GM23338 (cell line): ENCODE measurements around the gene R3HDM2. TPM values are rescaled to one million over a fixed set of nuclear protein-coding genes. Genes with fewer than 3 reads are reported as not detected.

Experiments
- ATAC-seq: fragments of 200-7000 bp; cut with Tn5 transposase; 3 replicates; pipeline ENCODE4 v1.9.1; 2020
- DNase-seq: peaks from one replicate; pipeline ENCODE4 v3.0.0-alpha.2; 2015; ENCODE audit warnings: low spot score
- H2AFZ ChIP-seq: fragments of 200-600 bp; sonication (generic); 2 replicates; pipeline ENCODE4 v1.8.0; 2016; ENCODE audit warnings: antibody characterized with exemption, mild to moderate bottlenecking, moderate library complexity
- H3F3A ChIP-seq: fragments of 200-600 bp; sonication (generic); replicated peaks from 2 replicates; pipeline ENCODE4 v1.8.0; 2017; ENCODE audit warnings: antibody characterized with exemption, mixed run types, low read depth
- H3K27ac ChIP-seq: fragments of 200-600 bp; sonication (generic); 2 replicates; pipeline ENCODE4 v1.6.1; 2016; ENCODE audit warnings: low read depth
- H3K27me3 ChIP-seq: fragments of 200-600 bp; sonication (generic); 2 replicates; pipeline ENCODE4 v1.8.0; 2016; ENCODE audit warnings: mild to moderate bottlenecking, mixed run types, moderate library complexity; ENCODE audit not compliant: insufficient read depth
- H3K36me3 ChIP-seq: fragments of 200-600 bp; sonication (generic); 2 replicates; pipeline ENCODE4 v1.8.0; 2016; ENCODE audit warnings: mild to moderate bottlenecking; ENCODE audit not compliant: insufficient read depth
- H3K4me1 ChIP-seq: fragments of 200-600 bp; sonication (generic); 2 replicates; pipeline ENCODE4 v1.8.0; 2016; ENCODE audit warnings: mild to moderate bottlenecking, moderate library complexity; ENCODE audit not compliant: insufficient read depth
- H3K4me2 ChIP-seq: fragments of 200-600 bp; sonication (generic); 2 replicates; pipeline ENCODE4 v1.7.1; 2017; ENCODE audit warnings: mixed run types
- H3K4me3 ChIP-seq: fragments of 200-600 bp; sonication (generic); 2 replicates; pipeline ENCODE4 v1.6.1; 2016; ENCODE audit warnings: mixed run types
- H3K79me2 ChIP-seq: fragments of 200-600 bp; sonication (generic); replicated peaks from 2 replicates; pipeline ENCODE4 v1.8.0; 2017; ENCODE audit warnings: mild to moderate bottlenecking; ENCODE audit not compliant: insufficient read depth
- H3K9me2 ChIP-seq: fragments of 200-600 bp; sonication (generic); 2 replicates; pipeline ENCODE4 v1.8.0; 2017; ENCODE audit not compliant: insufficient read depth
- H4K20me1 ChIP-seq: fragments of 200-600 bp; sonication (generic); replicated peaks from 2 replicates; pipeline ENCODE4 v1.8.0; 2017; ENCODE audit warnings: mild to moderate bottlenecking; ENCODE audit not compliant: insufficient read depth
- H3K27ac Mint-ChIP-seq: 2 replicates; pipeline ENCODE4 v1.8.0; 2020; ENCODE audit warnings: inconsistent platforms, mild to moderate bottlenecking, moderate library complexity, mixed read lengths
- H3K27me3 Mint-ChIP-seq: 3 replicates; pipeline ENCODE4 v1.8.0; 2022; ENCODE audit warnings: low read depth, mild to moderate bottlenecking, moderate library complexity, mixed read lengths, inconsistent platforms; ENCODE audit not compliant: insufficient read depth, poor library complexity
- H3K36me3 Mint-ChIP-seq: 3 replicates; pipeline ENCODE4 v1.8.0; 2021; ENCODE audit warnings: low read depth, mild to moderate bottlenecking, inconsistent platforms, moderate library complexity, mixed read lengths
- H3K4me1 Mint-ChIP-seq: 3 replicates; pipeline ENCODE4 v1.8.0; 2020; ENCODE audit warnings: mild to moderate bottlenecking, inconsistent platforms, mixed read lengths
- H3K4me3 Mint-ChIP-seq: 3 replicates; pipeline ENCODE4 v1.8.0; 2021; ENCODE audit warnings: moderate library complexity, mild to moderate bottlenecking, inconsistent platforms, mixed read lengths
- H3K9me3 Mint-ChIP-seq: 3 replicates; pipeline ENCODE4 v1.8.0; 2020; ENCODE audit warnings: moderate library complexity, mild to moderate bottlenecking, inconsistent platforms, mixed read lengths
- CREB1 ChIP-seq: fragments of 250-450 bp; sonication (Bioruptor Pico); IDR thresholded peaks from 2 replicates; pipeline ENCODE4 v1.5.0; 2020; ENCODE audit warnings: low read depth, mild to moderate bottlenecking, moderate library complexity
- EZH2 ChIP-seq: fragments of 200-600 bp; sonication (generic); IDR thresholded peaks from one replicate; pipeline ENCODE4 v1.8.0; 2017; ENCODE audit warnings: antibody characterized with exemption, mild to moderate bottlenecking, low read depth; ENCODE audit not compliant: unreplicated experiment
- EZH2phosphoT487 ChIP-seq: fragments of 200-600 bp; sonication (generic); IDR thresholded peaks from one replicate; pipeline ENCODE4 v1.8.1; 2018; ENCODE audit warnings: antibody characterized with exemption; ENCODE audit not compliant: unreplicated experiment
- JUNB ChIP-seq: IDR thresholded peaks from one replicate; pipeline ENCODE4 v1.6.1; 2016; ENCODE audit warnings: antibody characterized with exemption; ENCODE audit not compliant: unreplicated experiment
- NANOG ChIP-seq: IDR thresholded peaks from 2 replicates; pipeline ENCODE4 v1.6.1; 2016; ENCODE audit warnings: antibody characterized with exemption, borderline replicate concordance
- POLR2AphosphoS5 ChIP-seq: IDR thresholded peaks from 2 replicates; pipeline ENCODE4 v1.6.1; 2016; ENCODE audit warnings: antibody characterized with exemption, low read depth
- STAT1 ChIP-seq: IDR thresholded peaks from one replicate; pipeline ENCODE4 v1.6.1; 2016; ENCODE audit warnings: antibody characterized with exemption; ENCODE audit not compliant: unreplicated experiment
- ZNF114 ChIP-seq: fragments of 250-450 bp; sonication (Bioruptor Pico); IDR thresholded peaks from 2 replicates; pipeline ENCODE4 v1.5.0; 2020; ENCODE audit warnings: mild to moderate bottlenecking, moderate library complexity
- ZNF331 ChIP-seq: fragments of 250-450 bp; sonication (Bioruptor Pico); IDR thresholded peaks from 2 replicates; pipeline ENCODE4 v1.5.0; 2020; ENCODE audit warnings: low read depth, mild to moderate bottlenecking, moderate library complexity
- polyA plus RNA-seq: library from polyadenylated mRNA; unstranded; fragments of >200 nt; fragmentation: Nextera tagmentation; extraction: Ambion mirVana; gene quantifications from 2 replicates; pipeline ENCODE4 v1.2.1, GENCODE V29; 2016
- total RNA-seq: library from RNA; depleted of rRNA; stranded (reverse); fragments of >200 nt; shearing (Covaris generic); gene quantifications from 2 replicates; pipeline ENCODE4 v1.2.3, GENCODE V29; 2014
- TF ChIP-seq, protein P1 (sequence below): IDR thresholded peaks from one replicate; pipeline ENCODE4 v1.6.1; 2018; ENCODE audit warnings: antibody characterized with exemption; ENCODE audit not compliant: unreplicated experiment
- TF ChIP-seq, protein P2 (sequence below): IDR thresholded peaks from 2 replicates; pipeline ENCODE4 v1.6.1; 2016; ENCODE audit warnings: antibody characterized with exemption
- TF ChIP-seq, protein P3 (sequence below), 2 experiments: fragments of 200-600 bp in 1 of 2; sonication (generic) in 1 of 2; conservative IDR thresholded peaks; 2 replicates each; pipeline versions ENCODE4 v1.5.1 to v1.6.1; 2016 to 2017; ENCODE audit warnings: antibody characterized with exemption in 2 of 2, low read depth in 2 of 2, mild to moderate bottlenecking in 2 of 2, moderate library complexity in 1 of 2

R3HDM2 gene
- total and polyA plus RNA-seq, 2 experiments from 2014 or later = 9.6 to 19.6 TPM

DNA sequence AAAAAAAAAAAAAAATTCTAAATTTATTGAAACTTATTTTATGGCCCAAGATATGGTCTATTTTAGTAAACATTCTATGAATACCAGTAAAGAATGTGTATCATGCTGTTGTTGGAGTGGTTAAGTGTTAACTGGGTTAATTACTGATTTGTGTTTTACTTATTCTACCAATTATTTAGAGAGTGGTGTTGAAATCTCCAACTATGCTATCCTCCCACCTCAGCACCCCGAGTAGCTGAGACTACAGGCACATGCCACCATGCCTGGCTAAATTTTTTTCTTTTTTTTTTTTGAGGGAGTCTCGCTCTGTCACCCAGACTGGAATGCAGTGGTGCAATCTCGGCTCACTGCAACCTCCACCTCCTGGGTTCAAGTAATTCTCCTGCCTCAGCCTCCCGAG lies 72.2 kb downstream of the R3HDM2 start (continued):
- TF ChIP-seq, protein P1, sequence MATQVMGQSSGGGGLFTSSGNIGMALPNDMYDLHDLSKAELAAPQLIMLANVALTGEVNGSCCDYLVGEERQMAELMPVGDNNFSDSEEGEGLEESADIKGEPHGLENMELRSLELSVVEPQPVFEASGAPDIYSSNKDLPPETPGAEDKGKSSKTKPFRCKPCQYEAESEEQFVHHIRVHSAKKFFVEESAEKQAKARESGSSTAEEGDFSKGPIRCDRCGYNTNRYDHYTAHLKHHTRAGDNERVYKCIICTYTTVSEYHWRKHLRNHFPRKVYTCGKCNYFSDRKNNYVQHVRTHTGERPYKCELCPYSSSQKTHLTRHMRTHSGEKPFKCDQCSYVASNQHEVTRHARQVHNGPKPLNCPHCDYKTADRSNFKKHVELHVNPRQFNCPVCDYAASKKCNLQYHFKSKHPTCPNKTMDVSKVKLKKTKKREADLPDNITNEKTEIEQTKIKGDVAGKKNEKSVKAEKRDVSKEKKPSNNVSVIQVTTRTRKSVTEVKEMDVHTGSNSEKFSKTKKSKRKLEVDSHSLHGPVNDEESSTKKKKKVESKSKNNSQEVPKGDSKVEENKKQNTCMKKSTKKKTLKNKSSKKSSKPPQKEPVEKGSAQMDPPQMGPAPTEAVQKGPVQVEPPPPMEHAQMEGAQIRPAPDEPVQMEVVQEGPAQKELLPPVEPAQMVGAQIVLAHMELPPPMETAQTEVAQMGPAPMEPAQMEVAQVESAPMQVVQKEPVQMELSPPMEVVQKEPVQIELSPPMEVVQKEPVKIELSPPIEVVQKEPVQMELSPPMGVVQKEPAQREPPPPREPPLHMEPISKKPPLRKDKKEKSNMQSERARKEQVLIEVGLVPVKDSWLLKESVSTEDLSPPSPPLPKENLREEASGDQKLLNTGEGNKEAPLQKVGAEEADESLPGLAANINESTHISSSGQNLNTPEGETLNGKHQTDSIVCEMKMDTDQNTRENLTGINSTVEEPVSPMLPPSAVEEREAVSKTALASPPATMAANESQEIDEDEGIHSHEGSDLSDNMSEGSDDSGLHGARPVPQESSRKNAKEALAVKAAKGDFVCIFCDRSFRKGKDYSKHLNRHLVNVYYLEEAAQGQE = no peak
- no peak for TF ChIP-seq EZH2phosphoT487

DNA sequence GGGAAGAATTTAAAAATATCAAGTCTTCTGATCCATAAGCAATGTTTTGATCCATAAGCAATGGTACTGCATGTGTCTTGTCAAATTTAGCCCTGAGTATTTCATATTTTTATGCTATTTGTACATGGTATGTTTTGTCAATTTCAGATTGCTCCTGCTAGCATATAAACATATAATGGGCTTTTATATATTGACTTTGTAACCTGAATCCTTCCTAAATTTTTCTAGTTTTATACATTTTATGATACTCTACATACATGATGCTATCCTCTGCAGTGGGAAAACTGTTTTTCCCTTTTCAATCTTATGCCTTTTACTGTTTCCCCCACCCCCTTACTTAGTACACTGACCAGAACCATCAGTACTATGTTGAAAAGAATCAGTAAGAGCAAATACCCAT lies 75.1 kb downstream of the R3HDM2 start:
- Histone ChIP-seq H3K4me1 (no peaks in the 10 kb centered on the region), H3F3A (no peaks in the 10 kb centered on the region), H3K36me3 (no peaks in the 10 kb centered on the region), H3K27me3 (no peaks in the 10 kb centered on the region), H4K20me1 (no peaks in the 10 kb centered on the region), H3K27ac (no peak overlapping the region), H3K79me2 (no peaks in the 10 kb centered on the region), H2AFZ (no peak overlapping the region), H3K4me3 (no peak overlapping the region), H3K9me2 (no peaks in the 10 kb centered on the region), H3K4me2 (no peak overlapping the region)
- Mint-ChIP-seq H3K27me3 (no peaks in the 10 kb centered on the region), H3K36me3 (no peaks in the 10 kb centered on the region; the same call in 2 of the 3 replicates), H3K4me1 (no peaks in the 10 kb centered on the region), H3K27ac (no peak overlapping the region), H3K4me3 (no peak overlapping the region), H3K9me3 (no peaks in the 10 kb centered on the region)
- DNase-seq (no peak), ATAC-seq (no peak)
- no peak for TF ChIP-seq EZH2phosphoT487
- no peak for TF ChIP-seq ZNF114 (CRISPR knock-in tag)
- TF ChIP-seq, protein P1 = no peak
- TF ChIP-seq NANOG = no peak
- TF ChIP-seq JUNB = no peak
- no peak for TF ChIP-seq CREB1 (CRISPR knock-in tag)
- TF ChIP-seq EZH2 = no peak
- TF ChIP-seq, protein P2, sequence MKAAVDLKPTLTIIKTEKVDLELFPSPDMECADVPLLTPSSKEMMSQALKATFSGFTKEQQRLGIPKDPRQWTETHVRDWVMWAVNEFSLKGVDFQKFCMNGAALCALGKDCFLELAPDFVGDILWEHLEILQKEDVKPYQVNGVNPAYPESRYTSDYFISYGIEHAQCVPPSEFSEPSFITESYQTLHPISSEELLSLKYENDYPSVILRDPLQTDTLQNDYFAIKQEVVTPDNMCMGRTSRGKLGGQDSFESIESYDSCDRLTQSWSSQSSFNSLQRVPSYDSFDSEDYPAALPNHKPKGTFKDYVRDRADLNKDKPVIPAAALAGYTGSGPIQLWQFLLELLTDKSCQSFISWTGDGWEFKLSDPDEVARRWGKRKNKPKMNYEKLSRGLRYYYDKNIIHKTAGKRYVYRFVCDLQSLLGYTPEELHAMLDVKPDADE = no peak
- no peak for TF ChIP-seq STAT1
- TF ChIP-seq, protein P3, sequence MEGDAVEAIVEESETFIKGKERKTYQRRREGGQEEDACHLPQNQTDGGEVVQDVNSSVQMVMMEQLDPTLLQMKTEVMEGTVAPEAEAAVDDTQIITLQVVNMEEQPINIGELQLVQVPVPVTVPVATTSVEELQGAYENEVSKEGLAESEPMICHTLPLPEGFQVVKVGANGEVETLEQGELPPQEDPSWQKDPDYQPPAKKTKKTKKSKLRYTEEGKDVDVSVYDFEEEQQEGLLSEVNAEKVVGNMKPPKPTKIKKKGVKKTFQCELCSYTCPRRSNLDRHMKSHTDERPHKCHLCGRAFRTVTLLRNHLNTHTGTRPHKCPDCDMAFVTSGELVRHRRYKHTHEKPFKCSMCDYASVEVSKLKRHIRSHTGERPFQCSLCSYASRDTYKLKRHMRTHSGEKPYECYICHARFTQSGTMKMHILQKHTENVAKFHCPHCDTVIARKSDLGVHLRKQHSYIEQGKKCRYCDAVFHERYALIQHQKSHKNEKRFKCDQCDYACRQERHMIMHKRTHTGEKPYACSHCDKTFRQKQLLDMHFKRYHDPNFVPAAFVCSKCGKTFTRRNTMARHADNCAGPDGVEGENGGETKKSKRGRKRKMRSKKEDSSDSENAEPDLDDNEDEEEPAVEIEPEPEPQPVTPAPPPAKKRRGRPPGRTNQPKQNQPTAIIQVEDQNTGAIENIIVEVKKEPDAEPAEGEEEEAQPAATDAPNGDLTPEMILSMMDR (conservative IDR thresholded peaks at IDR 0.05; ENCODE audit: low read depth in 2 of 2) = no peak
- TF ChIP-seq ZNF331 = no peak
- no peak for TF ChIP-seq POLR2AphosphoS5
